RWPE2 (cell line): Measurements from ENCODE around the gene PXN.
"Not testable (repeated sequence)": the region's sequence is repeated elsewhere in the genome, so short reads cannot be mapped to it uniquely, and the experiment has no call there.

Experiments
- ATAC-seq: fragments of 200-7000 bp; cut with Tn5 transposase; 3 replicates; pipeline ENCODE4 v1.9.1; 2021; ENCODE audit warnings: low read depth
- DNase-seq: peaks from one replicate; pipeline ENCODE4 v3.0.0-alpha.2; 2020; ENCODE audit warnings: low spot score
- H3K27ac ChIP-seq: fragments of 450-650 bp; 2 replicates; pipeline ENCODE4 v1.5.1; 2017; ENCODE audit warnings: mild to moderate bottlenecking; ENCODE audit not compliant: poor library complexity, severe bottlenecking
- H3K27me3 ChIP-seq: fragments of 250-450 bp; sonication (Bioruptor Pico); 2 replicates; pipeline ENCODE4 v1.5.1; 2021; ENCODE audit warnings: mild to moderate bottlenecking, moderate library complexity; ENCODE audit not compliant: insufficient read depth, poor library complexity, severe bottlenecking
- H3K36me3 ChIP-seq: fragments of 250-450 bp; sonication (Bioruptor Pico); 2 replicates; pipeline ENCODE4 v1.5.1; 2020; ENCODE audit warnings: low read depth, mild to moderate bottlenecking, moderate library complexity
- H3K4me1 ChIP-seq: fragments of 250-450 bp; sonication (Bioruptor Pico); 2 replicates; pipeline ENCODE4 v1.5.1; 2021; ENCODE audit warnings: mild to moderate bottlenecking, moderate library complexity; ENCODE audit not compliant: insufficient read depth, poor library complexity, severe bottlenecking
- H3K4me3 ChIP-seq: fragments of 250-450 bp; sonication (Bioruptor Pico); 2 replicates; pipeline ENCODE4 v1.5.1; 2021; ENCODE audit warnings: mild to moderate bottlenecking, moderate library complexity; ENCODE audit not compliant: severe bottlenecking
- H3K9me3 ChIP-seq: fragments of 250-450 bp; sonication (Bioruptor Pico); 2 replicates; pipeline ENCODE4 v1.5.1; 2021; ENCODE audit warnings: mild to moderate bottlenecking, moderate library complexity; ENCODE audit not compliant: severe bottlenecking
- TF ChIP-seq, protein P1 (sequence below): fragments of 450-650 bp; IDR thresholded peaks from one replicate; pipeline ENCODE4 v1.5.1; 2017; ENCODE audit warnings: mild to moderate bottlenecking, moderate library complexity; ENCODE audit not compliant: poor library complexity, severe bottlenecking

Gene PXN

DNA sequence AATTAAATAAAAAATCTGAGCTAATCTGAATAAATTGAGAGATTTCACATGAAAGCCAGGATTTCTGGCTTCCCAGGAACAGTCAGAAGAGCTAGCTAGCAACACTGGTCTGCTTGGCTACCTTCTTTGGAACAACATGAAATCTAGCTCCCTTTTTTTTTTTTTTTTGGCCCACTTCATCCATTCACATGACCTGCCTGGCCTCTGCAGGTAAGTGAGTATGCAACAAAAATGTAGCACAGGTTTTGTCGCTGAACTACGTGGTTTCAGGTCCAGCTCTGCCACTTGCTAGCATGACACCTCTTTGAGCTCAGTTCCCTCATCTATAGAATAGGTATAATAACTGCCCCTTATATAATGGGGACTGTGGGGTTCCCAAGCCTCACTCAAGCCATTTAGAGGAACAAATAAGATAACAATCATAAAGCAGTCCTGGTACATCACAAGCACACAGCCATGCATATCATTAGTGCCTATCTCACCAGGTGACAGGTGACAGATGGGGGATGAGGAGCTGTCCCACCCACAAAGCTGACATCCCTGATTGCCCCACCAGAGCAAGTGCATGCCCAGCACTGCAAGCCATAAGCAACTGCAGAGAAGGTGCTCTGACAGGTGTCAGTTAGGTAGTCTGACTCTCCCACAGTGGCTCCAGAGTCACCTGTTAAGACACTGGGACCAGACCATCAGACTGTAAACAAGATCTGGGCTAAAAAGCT is 25.6 kb downstream of the PXN start:
- no peaks in the 10 kb centered on the region for H3K27me3 ChIP-seq
- TF ChIP-seq, protein P1, sequence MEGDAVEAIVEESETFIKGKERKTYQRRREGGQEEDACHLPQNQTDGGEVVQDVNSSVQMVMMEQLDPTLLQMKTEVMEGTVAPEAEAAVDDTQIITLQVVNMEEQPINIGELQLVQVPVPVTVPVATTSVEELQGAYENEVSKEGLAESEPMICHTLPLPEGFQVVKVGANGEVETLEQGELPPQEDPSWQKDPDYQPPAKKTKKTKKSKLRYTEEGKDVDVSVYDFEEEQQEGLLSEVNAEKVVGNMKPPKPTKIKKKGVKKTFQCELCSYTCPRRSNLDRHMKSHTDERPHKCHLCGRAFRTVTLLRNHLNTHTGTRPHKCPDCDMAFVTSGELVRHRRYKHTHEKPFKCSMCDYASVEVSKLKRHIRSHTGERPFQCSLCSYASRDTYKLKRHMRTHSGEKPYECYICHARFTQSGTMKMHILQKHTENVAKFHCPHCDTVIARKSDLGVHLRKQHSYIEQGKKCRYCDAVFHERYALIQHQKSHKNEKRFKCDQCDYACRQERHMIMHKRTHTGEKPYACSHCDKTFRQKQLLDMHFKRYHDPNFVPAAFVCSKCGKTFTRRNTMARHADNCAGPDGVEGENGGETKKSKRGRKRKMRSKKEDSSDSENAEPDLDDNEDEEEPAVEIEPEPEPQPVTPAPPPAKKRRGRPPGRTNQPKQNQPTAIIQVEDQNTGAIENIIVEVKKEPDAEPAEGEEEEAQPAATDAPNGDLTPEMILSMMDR: no peak
- peak overlapping the region; percentile 100 for H3K27ac ChIP-seq
- H3K4me3 ChIP-seq: no peak overlapping the region
- H3K9me3 ChIP-seq: no peaks in the 10 kb centered on the region
- H3K36me3 ChIP-seq: peaks cover 36% of the 10 kb centered on the region
- no peak for ATAC-seq
- DNase-seq: no peak
- H3K4me1 ChIP-seq: peaks cover 96% of the 10 kb centered on the region

DNA sequence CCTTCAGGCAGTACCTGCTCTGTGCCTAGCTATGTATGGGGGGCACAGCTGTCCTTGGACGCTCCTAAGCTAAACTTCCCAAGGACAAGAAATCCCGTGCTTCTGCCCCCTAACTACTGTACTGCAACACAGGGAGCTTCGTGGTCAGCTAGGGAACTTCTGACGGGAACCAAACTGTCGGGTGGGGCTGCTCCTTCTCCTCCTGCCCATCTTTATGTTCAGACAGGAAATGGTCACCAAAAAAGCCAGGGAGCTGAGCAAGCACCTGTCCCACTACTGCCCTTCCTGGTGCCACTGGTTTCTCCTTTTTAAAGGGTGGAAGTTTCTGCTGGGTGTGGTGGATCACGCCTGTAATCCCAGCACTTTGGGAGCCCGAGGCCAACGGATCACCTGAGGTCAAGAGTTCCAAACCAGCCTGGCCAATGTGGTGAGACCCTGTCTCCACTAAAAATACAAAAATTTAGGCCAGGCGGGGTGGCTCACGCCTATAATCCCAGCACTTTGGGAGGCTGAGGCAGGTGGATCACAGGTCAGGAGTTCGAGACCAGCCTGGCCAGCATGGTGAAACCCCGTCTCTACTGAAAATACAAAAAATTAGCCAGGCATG is 26.6 kb downstream of the PXN start:
- H3K27me3 ChIP-seq: no peaks in the 10 kb centered on the region
- TF ChIP-seq, protein P1: no peak
- H3K4me3 ChIP-seq: no peak overlapping the region
- ATAC-seq (no peak), DNase-seq (no peak)
- peaks cover 39% of the 10 kb centered on the region for H3K36me3 ChIP-seq
- peak overlapping the region; percentile 100 for H3K27ac ChIP-seq
- H3K4me1 ChIP-seq: peaks cover 100% of the 10 kb centered on the region
- H3K9me3 ChIP-seq: no peaks in the 10 kb centered on the region

DNA sequence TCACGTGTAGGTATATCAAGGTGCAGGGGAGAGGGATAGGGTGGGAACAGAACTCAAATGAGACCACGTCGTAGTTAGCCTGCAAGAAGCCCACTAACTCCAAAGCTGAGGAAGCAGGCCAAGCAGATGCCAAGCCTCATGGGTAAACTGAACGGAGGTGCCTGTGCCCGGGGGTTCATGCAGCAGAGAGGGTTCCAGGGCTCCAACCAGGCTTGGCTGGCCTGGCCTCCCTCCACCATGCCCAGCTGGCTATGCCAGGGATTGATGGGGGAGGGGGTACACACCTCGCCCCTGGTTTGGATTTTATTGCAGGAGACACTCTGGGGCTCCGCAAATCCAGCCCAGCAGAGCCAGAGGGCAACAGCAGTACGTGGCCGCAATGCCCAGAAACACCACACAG is 27.3 kb downstream of the PXN start:
- H3K4me3 ChIP-seq: no peak overlapping the region
- H3K27ac ChIP-seq: peak overlapping the region; percentile 100
- H3K27me3 ChIP-seq: no peaks in the 10 kb centered on the region
- H3K36me3 ChIP-seq: peaks cover 36% of the 10 kb centered on the region
- no peak for ATAC-seq
- DNase-seq: no peak
- TF ChIP-seq, protein P1: no peak
- no peaks in the 10 kb centered on the region for H3K9me3 ChIP-seq
- H3K4me1 ChIP-seq: peaks cover 100% of the 10 kb centered on the region

DNA sequence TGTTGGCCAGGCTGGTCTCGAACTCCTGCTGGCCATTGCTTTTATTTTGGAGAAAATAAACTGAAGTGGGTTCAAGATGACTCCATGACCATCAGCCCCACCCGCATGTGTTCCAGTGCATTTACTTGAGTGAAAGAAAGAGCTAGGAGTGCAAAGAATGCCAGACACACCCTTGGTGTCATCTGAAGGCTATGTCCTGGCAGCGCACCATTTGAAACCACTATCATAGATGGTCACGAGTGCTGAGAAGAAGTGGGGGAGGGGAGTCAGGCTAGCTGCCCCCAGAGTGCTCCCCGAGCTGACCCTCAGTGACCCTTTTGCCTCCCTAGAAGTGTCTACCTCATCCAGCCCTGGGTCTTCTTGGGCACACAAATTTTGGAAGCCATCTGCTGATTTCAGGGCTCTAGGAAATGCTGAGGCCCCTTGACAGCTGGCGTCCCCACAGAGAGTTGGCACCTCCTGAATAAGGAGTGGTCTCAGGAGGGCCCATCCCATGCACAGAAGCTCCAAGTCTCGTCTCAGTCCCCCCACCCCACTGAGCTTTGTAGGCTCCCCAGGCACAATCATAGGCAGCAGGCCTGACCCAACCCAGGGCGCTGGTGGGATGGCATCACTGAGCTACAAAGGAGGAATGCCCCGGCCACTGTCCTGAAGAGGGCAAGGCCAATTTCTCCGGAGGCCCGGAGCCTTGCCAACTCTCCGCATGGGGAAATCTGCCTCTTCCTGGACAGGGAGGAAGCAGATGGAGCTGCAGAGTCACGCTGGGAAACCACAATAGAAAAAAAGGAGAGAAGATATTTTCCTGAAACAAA is 28.0 kb downstream of the PXN start:
- Histone ChIP-seq H3K27me3 (no peaks in the 10 kb centered on the region), H3K4me1 (peaks cover 100% of the 10 kb centered on the region)
- ATAC-seq: peak; percentile 28

DNA sequence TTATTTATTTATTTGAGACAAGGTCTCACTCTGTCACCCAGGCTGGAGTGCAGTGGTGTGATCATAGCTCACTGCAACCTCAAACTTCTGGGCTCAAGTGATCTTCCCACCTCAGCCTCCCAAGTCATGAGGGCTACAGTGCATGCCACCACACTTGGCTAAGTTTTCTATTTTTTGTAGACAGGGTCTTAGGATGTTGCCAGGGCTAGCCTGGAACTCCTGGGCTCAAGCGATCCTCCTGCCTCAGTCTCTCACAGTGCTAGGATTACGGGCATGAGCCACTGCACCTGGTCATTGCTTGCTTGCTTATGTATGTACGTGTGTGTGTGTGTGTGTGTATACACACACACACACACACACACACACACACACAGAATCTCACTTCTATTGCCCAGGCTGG is 28.7 kb downstream of the PXN start:
- Histone ChIP-seq H3K4me1 (peaks cover 100% of the 10 kb centered on the region), H3K36me3 (peaks cover 26% of the 10 kb centered on the region), H3K27ac (peak overlapping the region; percentile 100)
- ATAC-seq, DNase-seq, H3K4me3 ChIP-seq, H3K27me3 ChIP-seq, H3K9me3 ChIP-seq: not testable (repeated sequence)

More for the DNA sequence above, 28.0 kb downstream of the PXN start:
- no peak for DNase-seq
- Histone ChIP-seq H3K36me3 (peaks cover 31% of the 10 kb centered on the region), H3K9me3 (no peaks in the 10 kb centered on the region), H3K4me3 (no peak overlapping the region), H3K27ac (peak overlapping the region; percentile 100)
- TF ChIP-seq, protein P1: no peak
